Pancreas (tissue), 10 donors: Measurements from ENCODE around the gene APLP2. TPM values are rescaled to one million over a fixed set of nuclear protein-coding genes. Genes with fewer than 3 reads are reported as not detected.
A peak's percentile ranks its signal among the peaks of the same experiment; 100 is the strongest.

ENCODE experiments used
- ATAC-seq, 4 donors: fragments of 200-7000 bp; cut with Tn5 transposase; one replicate each; pipeline versions ENCODE4 v1.8.0 to v1.9.1; 2020; ENCODE audit warnings: mild to moderate bottlenecking in 4 of 4, moderate library complexity in 4 of 4
- DNase-seq, 6 donors: peaks; one replicate each; pipeline ENCODE4 v3.0.0-alpha.2; 2020
- FAIRE-seq: peaks from 2 replicates; lab custom pipeline; 2012; peaks lifted over from hg19 to GRCh38; lab: Jason Lieb, UNC
- H3K27ac ChIP-seq, 4 donors: fragments of 200-600 bp; sonication (generic); 1 replicate in 3 of 4; 2 replicates in 1 of 4; pipeline versions ENCODE4 v1.5.0 to v1.8.0; 2020
- H3K27me3 ChIP-seq, 4 donors: fragments of 200-600 bp; one replicate each; pipeline ENCODE4 v1.8.0; 2021
- H3K36me3 ChIP-seq, 3 donors: fragments of 200-600 bp; sonication (generic) in 1 of 3; one replicate each; pipeline versions ENCODE4 v1.5.0 to v1.8.0; 2020 to 2021
- H3K4me1 ChIP-seq, 3 donors: fragments of 200-600 bp; one replicate each; pipeline ENCODE4 v1.8.0; 2021
- H3K4me3 ChIP-seq, 4 donors: fragments of 200-600 bp; sonication (generic) in 2 of 4; one replicate each; pipeline versions ENCODE4 v1.5.0 to v1.8.0; 2020 to 2021
- H3K9me3 ChIP-seq, 4 donors: fragments of 200-600 bp; one replicate each; pipeline ENCODE4 v1.8.0; 2021
- WGBS, 2 donors: extraction: QIAGEN DNeasy Blood & Tissue Kit; methylation state at CpG; one replicate each; pipeline ENCODE4 v1.1.7; 2013; 5-methylcytosine and 5-hydroxymethylcytosine counted together
- intact Hi-C, 3 donors: fragments of 100-400 bp; cut with DNase I; formaldehyde crosslinking; loops; one replicate each; pipeline versions ENCODE4 v1.11.1 to v1.14.2; 2022
- polyA plus RNA-seq, 2 donors: library from polyadenylated mRNA; stranded (reverse); fragments of 200-250 nt; gene quantifications; one replicate each; pipeline ENCODE4 v1.2.3, GENCODE V29; 2013
- total RNA-seq, 6 donors: library from RNA; stranded (reverse); fragmentation: NEBNext Ultra II Directional in 4 of 6; extraction: Animal tissue kit (Norgen Biotek cat#: 25700) in 4 of 6; gene quantifications; one replicate each; pipeline versions ENCODE4 v1.2.1 to v1.2.4, GENCODE V29; 2021 to 2023
- TF ChIP-seq, protein P1 (sequence below), 4 donors: fragments of 200-600 bp; sonication (generic) in 3 of 4; IDR thresholded peaks; one replicate each; pipeline versions ENCODE4 v1.5.0 to v1.8.0; 2021; ENCODE audit warnings: antibody characterized with exemption in 4 of 4
- donor health status: healthy with polysubstance abuse.
- donor health status: DM: no; HTN: no; CAD: no; lungs with moderate emphysema.
- donor health status: DM: no; HTN: no; CAD: no.
- donor health status: control.
- donor health status: control.
- donor health status: Bipolar disorder and iron deficiency.
- donor health status: DM: yes; HTN: yes; CAD: no.
- donor health status: DM: no; HTN: no; CAD: no.
- donor health status: DM: no; HTN: no; CAD: no.
- donor health status: DM: yes; HTN: yes; CAD: no.

Gene APLP2
- total and polyA plus RNA-seq, 8 donors, result 45.3 to 171 (median 101) TPM

GRCh38 chr11:130127509-130127908 lies 57.8 kb downstream of the APLP2 start:
- WGBS, 2 donors, result 90 to 93% methylated on average over 4 of the region's 4 CpGs
- Histone ChIP-seq H3K36me3 (peaks cover 0 to 52% (median 19%) of the 10 kb centered on the region in 3 donors), H3K4me3 (no peak overlapping the region), H3K27ac (no peak overlapping the region), H3K4me1 (no peaks in the 10 kb centered on the region), H3K27me3 (no peaks in the 10 kb centered on the region), H3K9me3 (no peaks in the 10 kb centered on the region)
- DNase-seq, result no peak
- intact Hi-C loops, result no loop called here
- TF ChIP-seq, protein P1, sequence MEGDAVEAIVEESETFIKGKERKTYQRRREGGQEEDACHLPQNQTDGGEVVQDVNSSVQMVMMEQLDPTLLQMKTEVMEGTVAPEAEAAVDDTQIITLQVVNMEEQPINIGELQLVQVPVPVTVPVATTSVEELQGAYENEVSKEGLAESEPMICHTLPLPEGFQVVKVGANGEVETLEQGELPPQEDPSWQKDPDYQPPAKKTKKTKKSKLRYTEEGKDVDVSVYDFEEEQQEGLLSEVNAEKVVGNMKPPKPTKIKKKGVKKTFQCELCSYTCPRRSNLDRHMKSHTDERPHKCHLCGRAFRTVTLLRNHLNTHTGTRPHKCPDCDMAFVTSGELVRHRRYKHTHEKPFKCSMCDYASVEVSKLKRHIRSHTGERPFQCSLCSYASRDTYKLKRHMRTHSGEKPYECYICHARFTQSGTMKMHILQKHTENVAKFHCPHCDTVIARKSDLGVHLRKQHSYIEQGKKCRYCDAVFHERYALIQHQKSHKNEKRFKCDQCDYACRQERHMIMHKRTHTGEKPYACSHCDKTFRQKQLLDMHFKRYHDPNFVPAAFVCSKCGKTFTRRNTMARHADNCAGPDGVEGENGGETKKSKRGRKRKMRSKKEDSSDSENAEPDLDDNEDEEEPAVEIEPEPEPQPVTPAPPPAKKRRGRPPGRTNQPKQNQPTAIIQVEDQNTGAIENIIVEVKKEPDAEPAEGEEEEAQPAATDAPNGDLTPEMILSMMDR (IDR thresholded peaks at IDR 0.05), result no peak
- FAIRE-seq, result no peak
- no peak for ATAC-seq

- Histone ChIP-seq H3K9me3 (no peaks in the 10 kb centered on the region), H3K36me3 (peaks cover 0 to 42% (median 8%) of the 10 kb centered on the region in 3 donors), H3K27ac (no peak overlapping the region), H3K4me1 (no peaks in the 10 kb centered on the region), H3K4me3 (no peak overlapping the region), H3K27me3 (no peaks in the 10 kb centered on the region)
- ATAC-seq, result no peak
- no peak for DNase-seq
- no peak for FAIRE-seq
- WGBS, 2 donors, result 96 to 97% methylated on average over 2 of the region's 2 CpGs
- TF ChIP-seq, protein P1 (IDR thresholded peaks at IDR 0.05), result no peak
- intact Hi-C loops, result no loop called here
Observed at GRCh38 chr11:130128626-130129025, 58.9 kb downstream of the APLP2 start.

- no peak overlapping the region for H3K27ac ChIP-seq
- DNase-seq (no peak), FAIRE-seq (no peak), ATAC-seq (peak in 2 of 4 donors; percentile 24 to 49)
- H3K4me1 ChIP-seq, result no peaks in the 10 kb centered on the region
- no peak overlapping the region for H3K4me3 ChIP-seq
- intact Hi-C loops, result loop anchor here (5.0 to 10.0 kb wide), 2 partner anchors 205 to 208 kb away; no protein-coding TSS in a partner anchor
- H3K9me3 ChIP-seq, result no peaks in the 10 kb centered on the region
- H3K27me3 ChIP-seq, result no peaks in the 10 kb centered on the region
- H3K36me3 ChIP-seq, result peaks cover 0 to 39% (median 8%) of the 10 kb centered on the region in 3 donors
- 68 to 75% methylated on average over 11 of the region's 11 CpGs for WGBS, 2 donors
- TF ChIP-seq, protein P1 (IDR thresholded peaks at IDR 0.05), result no peak
Observed at GRCh38 chr11:130129922-130130321, 60.2 kb downstream of the APLP2 start.

- WGBS, 2 donors, result 57 to 58% methylated on average over 9 of the region's 9 CpGs
- peak; percentile 69 to 96 (median 88) for ATAC-seq
Observed at GRCh38 chr11:130131961-130132850, 62.5 kb downstream of the APLP2 start.

More at GRCh38 chr11:130131961-130132850, 62.5 kb downstream of the APLP2 start:
- DNase-seq (peak in 2 of 6 donors; percentile 37 to 67), FAIRE-seq (peak; percentile 13)
- Histone ChIP-seq H3K9me3 (no peaks in the 10 kb centered on the region), H3K4me3 (no peak overlapping the region), H3K27ac (no peak overlapping the region), H3K36me3 (peaks cover 0 to 41% (median 8%) of the 10 kb centered on the region in 3 donors), H3K4me1 (no peaks in the 10 kb centered on the region), H3K27me3 (no peaks in the 10 kb centered on the region)
- intact Hi-C loops, result loop anchor here (5.0 to 10.0 kb wide), 2 partner anchors 207 to 210 kb away; no protein-coding TSS in a partner anchor
- TF ChIP-seq, protein P1 (IDR thresholded peaks at IDR 0.05), result peak; percentile 26 to 79 (median 70)
